ENCODE measurements around the gene TJP2.

TJP2 gene

GRCh38 chr9:69180200-69180599 lies 6.1 kb downstream of the TJP2 start:
- Histone ChIP-seq H3K4me1 (ENCODE audit: control insufficient read depth, low read depth, low read length) (peaks cover 10% of the 10 kb centered on the region), H3K36me3 (ENCODE audit: control insufficient read depth, low read depth, low read length) (peaks cover 8% of the 10 kb centered on the region), H3K27me3 (ENCODE audit: control insufficient read depth, insufficient read depth, low read length) (peaks cover 7% of the 10 kb centered on the region), H3K4me3 (ENCODE audit: low read length) (no peak overlapping the region), H3K27ac (ENCODE audit: low read length) (no peak overlapping the region), H3K9ac (ENCODE audit: low read length) (no peak overlapping the region), H3K9me3 (ENCODE audit: control insufficient read depth, low read depth, low read length) (no peaks in the 10 kb centered on the region)

GRCh38 chr9:69180670-69181069 lies 6.6 kb downstream of the TJP2 start:
- Histone ChIP-seq H3K27me3 (ENCODE audit: control insufficient read depth, insufficient read depth, low read length) (peaks cover 2% of the 10 kb centered on the region), H3K36me3 (ENCODE audit: control insufficient read depth, low read depth, low read length) (peaks cover 8% of the 10 kb centered on the region), H3K9ac (ENCODE audit: low read length) (no peak overlapping the region), H3K4me3 (ENCODE audit: low read length) (no peak overlapping the region), H3K4me1 (ENCODE audit: control insufficient read depth, low read depth, low read length) (peaks cover 6% of the 10 kb centered on the region), H3K27ac (ENCODE audit: low read length) (no peak overlapping the region), H3K9me3 (ENCODE audit: control insufficient read depth, low read depth, low read length) (no peaks in the 10 kb centered on the region)

GRCh38 chr9:69181908-69182353 lies 7.9 kb downstream of the TJP2 start:
- H3K27me3 ChIP-seq (ENCODE audit: control insufficient read depth, insufficient read depth, low read length): no peaks in the 10 kb centered on the region
- H3K9ac ChIP-seq (ENCODE audit: low read length): no peak overlapping the region
- H3K9me3 ChIP-seq (ENCODE audit: control insufficient read depth, low read depth, low read length): no peaks in the 10 kb centered on the region
- peaks cover 2% of the 10 kb centered on the region for H3K4me1 ChIP-seq (ENCODE audit: control insufficient read depth, low read depth, low read length)
- peaks cover 8% of the 10 kb centered on the region for H3K36me3 ChIP-seq (ENCODE audit: control insufficient read depth, low read depth, low read length)
- no peak overlapping the region for H3K27ac ChIP-seq (ENCODE audit: low read length)
- no peak overlapping the region for H3K4me3 ChIP-seq (ENCODE audit: low read length)

GRCh38 chr9:69184266-69184665 lies 10.2 kb downstream of the TJP2 start:
- H3K4me3 ChIP-seq (ENCODE audit: low read length): no peak overlapping the region
- no peaks in the 10 kb centered on the region for H3K9me3 ChIP-seq (ENCODE audit: control insufficient read depth, low read depth, low read length)
- peaks cover 8% of the 10 kb centered on the region for H3K4me1 ChIP-seq (ENCODE audit: control insufficient read depth, low read depth, low read length)
- no peak overlapping the region for H3K27ac ChIP-seq (ENCODE audit: low read length)
- H3K27me3 ChIP-seq (ENCODE audit: control insufficient read depth, insufficient read depth, low read length): no peaks in the 10 kb centered on the region
- H3K9ac ChIP-seq (ENCODE audit: low read length): no peak overlapping the region
- peaks cover 8% of the 10 kb centered on the region for H3K36me3 ChIP-seq (ENCODE audit: control insufficient read depth, low read depth, low read length)

- Histone ChIP-seq H3K4me3 (ENCODE audit: low read length) (no peak overlapping the region), H3K27ac (ENCODE audit: low read length) (no peak overlapping the region), H3K27me3 (ENCODE audit: control insufficient read depth, insufficient read depth, low read length) (no peaks in the 10 kb centered on the region), H3K36me3 (ENCODE audit: control insufficient read depth, low read depth, low read length) (peaks cover 7% of the 10 kb centered on the region), H3K9me3 (ENCODE audit: control insufficient read depth, low read depth, low read length) (no peaks in the 10 kb centered on the region), H3K4me1 (ENCODE audit: control insufficient read depth, low read depth, low read length) (peaks cover 8% of the 10 kb centered on the region), H3K9ac (ENCODE audit: low read length) (no peak overlapping the region)
Observed at GRCh38 chr9:69186841-69187611, 12.9 kb downstream of the TJP2 start.

- H3K27ac ChIP-seq (ENCODE audit: low read length): no peak overlapping the region
Observed at GRCh38 chr9:69188975-69189374, 14.9 kb downstream of the TJP2 start.

GRCh38 chr9:69190086-69190862 lies 16.2 kb downstream of the TJP2 start:
- Histone ChIP-seq H3K4me3 (ENCODE audit: low read length) (no peak overlapping the region), H3K36me3 (ENCODE audit: control insufficient read depth, low read depth, low read length) (no peaks in the 10 kb centered on the region), H3K9me3 (ENCODE audit: control insufficient read depth, low read depth, low read length) (no peaks in the 10 kb centered on the region), H3K9ac (ENCODE audit: low read length) (no peak overlapping the region), H3K27ac (ENCODE audit: low read length) (no peak overlapping the region), H3K27me3 (ENCODE audit: control insufficient read depth, insufficient read depth, low read length) (no peaks in the 10 kb centered on the region), H3K4me1 (ENCODE audit: control insufficient read depth, low read depth, low read length) (peaks cover 15% of the 10 kb centered on the region)

More at GRCh38 chr9:69188975-69189374, 14.9 kb downstream of the TJP2 start:
- Histone ChIP-seq H3K27me3 (ENCODE audit: control insufficient read depth, insufficient read depth, low read length) (no peaks in the 10 kb centered on the region), H3K4me3 (ENCODE audit: low read length) (no peak overlapping the region), H3K4me1 (ENCODE audit: control insufficient read depth, low read depth, low read length) (peaks cover 15% of the 10 kb centered on the region), H3K9me3 (ENCODE audit: control insufficient read depth, low read depth, low read length) (no peaks in the 10 kb centered on the region), H3K36me3 (ENCODE audit: control insufficient read depth, low read depth, low read length) (no peaks in the 10 kb centered on the region), H3K9ac (ENCODE audit: low read length) (no peak overlapping the region)

- Histone ChIP-seq H3K27ac (ENCODE audit: low read length) (no peak overlapping the region), H3K36me3 (ENCODE audit: control insufficient read depth, low read depth, low read length) (no peaks in the 10 kb centered on the region), H3K4me1 (ENCODE audit: control insufficient read depth, low read depth, low read length) (peaks cover 15% of the 10 kb centered on the region), H3K27me3 (ENCODE audit: control insufficient read depth, insufficient read depth, low read length) (no peaks in the 10 kb centered on the region), H3K4me3 (ENCODE audit: low read length) (no peak overlapping the region), H3K9ac (ENCODE audit: low read length) (no peak overlapping the region), H3K9me3 (ENCODE audit: control insufficient read depth, low read depth, low read length) (no peaks in the 10 kb centered on the region)
Observed at GRCh38 chr9:69190863-69191181, 16.7 kb downstream of the TJP2 start.

- Histone ChIP-seq H3K36me3 (ENCODE audit: control insufficient read depth, low read depth, low read length) (no peaks in the 10 kb centered on the region), H3K4me1 (ENCODE audit: control insufficient read depth, low read depth, low read length) (peaks cover 15% of the 10 kb centered on the region), H3K27ac (ENCODE audit: low read length) (no peak overlapping the region), H3K9me3 (ENCODE audit: control insufficient read depth, low read depth, low read length) (no peaks in the 10 kb centered on the region), H3K27me3 (ENCODE audit: control insufficient read depth, insufficient read depth, low read length) (no peaks in the 10 kb centered on the region), H3K4me3 (ENCODE audit: low read length) (no peak overlapping the region), H3K9ac (ENCODE audit: low read length) (no peak overlapping the region)
Observed at GRCh38 chr9:69191231-69191630, 17.2 kb downstream of the TJP2 start.

GRCh38 chr9:69192214-69192613 lies 18.1 kb downstream of the TJP2 start:
- no peak overlapping the region for H3K9ac ChIP-seq (ENCODE audit: low read length)
- no peaks in the 10 kb centered on the region for H3K9me3 ChIP-seq (ENCODE audit: control insufficient read depth, low read depth, low read length)
- H3K36me3 ChIP-seq (ENCODE audit: control insufficient read depth, low read depth, low read length): no peaks in the 10 kb centered on the region
- no peaks in the 10 kb centered on the region for H3K27me3 ChIP-seq (ENCODE audit: control insufficient read depth, insufficient read depth, low read length)
- H3K4me1 ChIP-seq (ENCODE audit: control insufficient read depth, low read depth, low read length): peaks cover 15% of the 10 kb centered on the region
- no peak overlapping the region for H3K27ac ChIP-seq (ENCODE audit: low read length)
- H3K4me3 ChIP-seq (ENCODE audit: low read length): no peak overlapping the region

GRCh38 chr9:69193685-69194032 lies 19.6 kb downstream of the TJP2 start:
- H3K4me1 ChIP-seq (ENCODE audit: control insufficient read depth, low read depth, low read length): peaks cover 8% of the 10 kb centered on the region

More at GRCh38 chr9:69193685-69194032, 19.6 kb downstream of the TJP2 start:
- H3K27ac ChIP-seq (ENCODE audit: low read length): no peak overlapping the region
- H3K9me3 ChIP-seq (ENCODE audit: control insufficient read depth, low read depth, low read length): no peaks in the 10 kb centered on the region
- H3K27me3 ChIP-seq (ENCODE audit: control insufficient read depth, insufficient read depth, low read length): no peaks in the 10 kb centered on the region
- H3K36me3 ChIP-seq (ENCODE audit: control insufficient read depth, low read depth, low read length): no peaks in the 10 kb centered on the region
- H3K4me3 ChIP-seq (ENCODE audit: low read length): no peak overlapping the region
- no peak overlapping the region for H3K9ac ChIP-seq (ENCODE audit: low read length)

Measured in iPS-18a (cell line).